MCF 10A (cell line): ENCODE results near the gene ZGLP1. TPM values are rescaled to one million over a fixed set of nuclear protein-coding genes. Genes with fewer than 3 reads are reported as not detected.
A peak's percentile ranks its signal among the peaks of the same experiment; 100 is the strongest.

Source experiments
- BruUV-seq: library from RNA; stranded (reverse); fragments of 400-500 nt; replicated peaks from 2 replicates; lab custom pipeline; 2021; lab: Mats Ljungman, UMichigan
- CTCF ChIA-PET: fragments of 300-600 bp; sonication (Branson Sonifier 250); formaldehyde crosslinking; extraction: SDS; loops from one replicate; lab custom pipeline; 2021; ENCODE audit warnings: antibody characterized with exemption, inconsistent platforms; lab: Yijun Ruan, JAX
- POLR2A ChIA-PET: fragments of 300-600, 350-650 bp; sonication (Branson Sonifier 250); formaldehyde crosslinking; extraction: SDS; loops from one replicate; lab custom pipeline; 2020; ENCODE audit warnings: antibody characterized with exemption, inconsistent platforms; lab: Yijun Ruan, JAX
- DNase-seq: peaks from one replicate; pipeline ENCODE4 v3.0.0-alpha.2; 2018; ENCODE audit not compliant: unreplicated experiment
- H3K27ac Mint-ChIP-seq: one replicate; pipeline ENCODE4 v1.8.0; 2022; ENCODE audit warnings: mild to moderate bottlenecking, low read depth, mixed read lengths; ENCODE audit not compliant: unreplicated experiment
- H3K27me3 Mint-ChIP-seq: one replicate; pipeline ENCODE4 v1.8.0; 2022; ENCODE audit warnings: mixed read lengths; ENCODE audit not compliant: insufficient read depth, unreplicated experiment
- H3K36me3 Mint-ChIP-seq: one replicate; pipeline ENCODE4 v1.8.0; 2022; ENCODE audit warnings: mild to moderate bottlenecking, moderate library complexity, mixed read lengths; ENCODE audit not compliant: insufficient read depth, unreplicated experiment
- H3K4me1 Mint-ChIP-seq: one replicate; pipeline ENCODE4 v1.8.0; 2022; ENCODE audit warnings: mixed read lengths; ENCODE audit not compliant: insufficient read depth, unreplicated experiment
- H3K4me3 Mint-ChIP-seq: one replicate; pipeline ENCODE4 v1.8.0; 2022; ENCODE audit warnings: mild to moderate bottlenecking, moderate library complexity, mixed read lengths; ENCODE audit not compliant: unreplicated experiment
- H3K9me3 Mint-ChIP-seq: one replicate; pipeline ENCODE4 v1.8.0; 2022; ENCODE audit warnings: mixed read lengths; ENCODE audit not compliant: unreplicated experiment
- CTCF ChIP-seq: fragments of 200-600 bp; IDR thresholded peaks from one replicate; pipeline ENCODE4 v1.8.0; 2022; ENCODE audit warnings: antibody characterized with exemption, mild to moderate bottlenecking; ENCODE audit not compliant: unreplicated experiment
- intact Hi-C: fragments of 100-400 bp; cut with micrococcal nuclease; formaldehyde crosslinking; loops from 2 replicates; pipeline ENCODE4 v1.14.1; 2022
- total RNA-seq: library from RNA; stranded (reverse); gene quantifications from 2 replicates; pipeline ENCODE4 v1.2.3, GENCODE V29; 2022

The ZGLP1 gene
- total RNA-seq, 1 experiment from 2014 or later = 3.8 TPM

GRCh38 chr19:10316229-10317044 lies 6.8 kb upstream of the ZGLP1 start:
- peaks cover 18% of the 10 kb centered on the region for H3K4me1 Mint-ChIP-seq
- CTCF ChIA-PET = interaction anchor here (0.6 to 1.2 kb wide), 5 partner anchors 14 to 72 kb away, joined by 3 to 4 read pairs (median 3); no protein-coding TSS in a partner anchor
- H3K36me3 Mint-ChIP-seq = peaks cover 54% of the 10 kb centered on the region
- H3K27ac Mint-ChIP-seq = peak overlapping the region; percentile 90
- intact Hi-C loops = no loop called here
- no peak for TF ChIP-seq CTCF
- peak overlapping the region; percentile 93 for H3K4me3 Mint-ChIP-seq
- H3K27me3 Mint-ChIP-seq = no peaks in the 10 kb centered on the region
- no peak for DNase-seq
- no peaks in the 10 kb centered on the region for H3K9me3 Mint-ChIP-seq
- BruUV-seq = TSS peak; percentile 13
- POLR2A ChIA-PET = interaction anchor here (0.5 to 0.9 kb wide), 2 partner anchors 18 to 37 kb away, joined by 3 to 5 read pairs; no protein-coding TSS in a partner anchor

GRCh38 chr19:10315335-10316214 lies 6.0 kb upstream of the ZGLP1 start, which contains the start of gene FDX2:
TSS of gene FDX2 (minus strand) at chr19:10316015. CDS start at chr19:10315996, 19 bp downstream.
- no peak for TF ChIP-seq CTCF

GRCh38 chr19:10306327-10306726 lies 3.3 kb downstream of the ZGLP1 start:
- TF ChIP-seq CTCF = no peak
- POLR2A ChIA-PET = no interaction called here
- Mint-ChIP-seq H3K36me3 (no peaks in the 10 kb centered on the region), H3K27me3 (no peaks in the 10 kb centered on the region), H3K27ac (no peak overlapping the region), H3K4me1 (peaks cover 8% of the 10 kb centered on the region), H3K9me3 (no peaks in the 10 kb centered on the region), H3K4me3 (no peak overlapping the region)
- no peak for DNase-seq
- CTCF ChIA-PET = interaction anchor here (0.8 to 1.4 kb wide), 4 partner anchors 8 to 83 kb away, joined by 3 to 5 read pairs (median 4); partner anchors contain the start of gene ICAM1
- BruUV-seq = no TSS peak
- intact Hi-C loops = no loop called here

More at GRCh38 chr19:10315335-10316214, 6.0 kb upstream of the ZGLP1 start, which contains the start of gene FDX2:
- no TSS peak for BruUV-seq
- peak; percentile 84 for DNase-seq
- intact Hi-C loops = no loop called here
- CTCF ChIA-PET = interaction anchor here (0.5 to 1.8 kb wide), 6 partner anchors 17 to 1858 kb away, joined by 3 to 5 read pairs (median 4); no protein-coding TSS in a partner anchor
- POLR2A ChIA-PET = interaction anchor here (0.6 to 1.6 kb wide), 6 partner anchors 19 to 87 kb away, joined by 3 to 11 read pairs (median 4); partner anchors contain the start of genes ICAM5 and RAVER1
- Mint-ChIP-seq H3K4me3 (peak within 1 kb of the TSS; percentile 93), H3K4me1 (peaks cover 18% of the 10 kb centered on the region), H3K36me3 (peaks cover 51% of the 10 kb centered on the region), H3K27ac (peak within 1 kb of the TSS; percentile 90), H3K27me3 (no peaks in the 10 kb centered on the region), H3K9me3 (no peaks in the 10 kb centered on the region)
